Urinary bladder (tissue), 4 donors: ENCODE data around the gene DCC. TPM values are rescaled to one million over a fixed set of nuclear protein-coding genes. Genes with fewer than 3 reads are reported as not detected.
A peak's percentile ranks its signal among the peaks of the same experiment; 100 is the strongest.

ENCODE experiments used
- DNase-seq: peaks from one replicate; pipeline ENCODE4 v3.0.0-alpha.2; 2015; ENCODE audit errors: extremely low spot score
- H3K27ac ChIP-seq: one replicate; pipeline ENCODE4 v1.5.1; 2013; ENCODE audit warnings: low read depth, mild to moderate bottlenecking, moderate library complexity
- H3K36me3 ChIP-seq: one replicate; pipeline ENCODE4 v1.6.1; 2013; ENCODE audit warnings: mild to moderate bottlenecking, moderate library complexity; ENCODE audit not compliant: insufficient read depth
- H3K4me1 ChIP-seq: one replicate; pipeline ENCODE4 v1.6.1; 2013; ENCODE audit warnings: mild to moderate bottlenecking, moderate library complexity; ENCODE audit not compliant: insufficient read depth
- H3K4me3 ChIP-seq: one replicate; pipeline ENCODE4 v1.5.1; 2013; ENCODE audit warnings: low read depth, low read length
- WGBS: extraction: QIAGEN DNeasy Blood & Tissue Kit; methylation state at CpG from one replicate; pipeline ENCODE4 v1.1.7; 2013; 5-methylcytosine and 5-hydroxymethylcytosine counted together
- polyA plus RNA-seq: library from polyadenylated mRNA; stranded (reverse); fragments of 200-250 nt; gene quantifications from one replicate; pipeline ENCODE4 v1.2.3, GENCODE V29; 2013
- total RNA-seq: library from RNA; depleted of rRNA; stranded (reverse); fragments of >200 nt; gene quantifications from one replicate; pipeline ENCODE4 v1.2.3, GENCODE V29; 2014
- donor health status: healthy with polysubstance abuse.
- donor health status: healthy.

Gene DCC
- total and polyA plus RNA-seq, 2 donors: 0.08 to 2.0 TPM

DNA sequence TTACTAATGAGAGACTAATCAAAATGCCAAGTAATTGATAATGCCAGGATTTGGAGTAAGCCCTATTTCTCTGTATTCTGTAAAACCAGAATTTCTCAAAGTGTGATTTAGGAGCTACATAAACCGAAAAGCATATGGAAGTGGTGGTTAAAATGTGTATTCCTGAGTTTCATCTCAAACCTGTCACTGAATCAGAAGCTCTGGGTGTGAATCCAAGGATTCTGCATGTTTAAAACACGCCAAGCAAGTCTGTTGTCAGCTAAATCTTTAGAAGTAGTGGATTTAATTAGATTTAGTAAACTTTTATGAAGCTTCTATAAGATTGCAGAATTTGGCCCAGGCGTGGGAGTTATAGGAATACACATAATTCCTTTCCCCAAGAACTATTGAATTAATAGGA lies 700.3 kb downstream of the DCC start:
- WGBS: 65% methylated on average over 3 of the region's 3 CpGs
- Histone ChIP-seq H3K27ac (no peak overlapping the region), H3K36me3 (no peaks in the 10 kb centered on the region), H3K4me3 (no peak overlapping the region), H3K4me1 (no peaks in the 10 kb centered on the region)
- no peak for DNase-seq

GRCh38 chr18:53056064-53056463 lies 716.1 kb downstream of the DCC start:
- H3K36me3 ChIP-seq: no peaks in the 10 kb centered on the region
- DNase-seq: no peak
- no peak overlapping the region for H3K4me3 ChIP-seq
- no peak overlapping the region for H3K27ac ChIP-seq
- H3K4me1 ChIP-seq: no peaks in the 10 kb centered on the region
- 46% methylated on average over 6 of the region's 6 CpGs for WGBS

DNA sequence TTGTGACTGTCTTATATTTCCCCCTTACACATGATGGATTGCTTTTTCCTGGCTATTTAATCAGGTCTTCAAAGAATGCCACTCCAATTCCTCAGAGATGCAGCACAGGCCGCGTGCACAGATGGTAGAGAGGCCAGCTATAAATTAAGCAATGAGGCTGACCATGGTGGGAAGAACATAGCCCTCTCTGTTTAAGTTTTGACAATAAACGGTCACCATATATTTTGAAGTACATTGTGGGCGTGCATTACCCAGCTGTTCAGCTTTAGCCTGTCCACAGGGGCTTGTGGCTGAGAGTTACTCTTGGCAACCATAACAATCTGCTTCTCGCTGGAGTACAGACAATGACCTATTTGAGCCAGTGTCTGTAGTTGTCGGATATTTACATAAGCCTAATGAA lies 730.8 kb downstream of the DCC start:
- Histone ChIP-seq H3K27ac (no peak overlapping the region), H3K4me3 (no peak overlapping the region), H3K4me1 (no peaks in the 10 kb centered on the region), H3K36me3 (no peaks in the 10 kb centered on the region)
- DNase-seq: no peak
- WGBS: 50% methylated on average over 6 of the region's 6 CpGs

DNA sequence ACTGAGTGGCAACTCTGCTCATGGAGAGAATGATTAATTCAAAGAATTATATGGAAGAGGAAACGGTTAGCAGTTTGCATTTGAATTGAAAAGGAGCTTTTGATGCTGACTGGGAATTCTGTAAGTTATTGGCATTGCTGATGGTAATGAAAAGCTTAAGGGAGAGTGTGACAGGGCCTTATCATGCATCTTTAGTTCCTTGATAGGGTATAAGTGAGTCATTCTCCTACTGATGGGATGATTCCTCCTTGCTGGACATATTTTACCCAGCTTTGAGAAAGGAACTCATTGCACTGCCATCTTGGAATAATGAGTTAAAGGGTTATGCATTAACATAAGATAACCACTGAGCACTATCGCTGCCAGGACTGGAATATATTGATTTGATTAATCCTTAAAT lies 740.7 kb downstream of the DCC start:
- H3K4me1 ChIP-seq: no peaks in the 10 kb centered on the region
- WGBS: 67% methylated on average over 2 of the region's 2 CpGs
- no peak for DNase-seq
- no peak overlapping the region for H3K4me3 ChIP-seq
- no peak overlapping the region for H3K27ac ChIP-seq
- no peaks in the 10 kb centered on the region for H3K36me3 ChIP-seq

GRCh38 chr18:53093636-53094035 lies 753.6 kb downstream of the DCC start:
- 58% methylated on average over 5 of the region's 5 CpGs for WGBS
- no peak for DNase-seq
- H3K36me3 ChIP-seq: no peaks in the 10 kb centered on the region
- H3K4me1 ChIP-seq: no peaks in the 10 kb centered on the region
- H3K4me3 ChIP-seq: no peak overlapping the region
- no peak overlapping the region for H3K27ac ChIP-seq

- Histone ChIP-seq H3K4me3 (no peak overlapping the region), H3K27ac (no peak overlapping the region), H3K36me3 (no peaks in the 10 kb centered on the region), H3K4me1 (no peaks in the 10 kb centered on the region)
- WGBS: 67% methylated on average over 5 of the region's 5 CpGs
- DNase-seq: no peak
These were observed 761.6 kb downstream of the DCC start for GRCh38 chr18:53101536-53102105.

GRCh38 chr18:53114441-53114840 lies 774.4 kb downstream of the DCC start:
- WGBS: 62% methylated on average over 3 of the region's 3 CpGs
- H3K27ac ChIP-seq: no peak overlapping the region
- H3K36me3 ChIP-seq: no peaks in the 10 kb centered on the region
- DNase-seq: no peak
- H3K4me1 ChIP-seq: no peaks in the 10 kb centered on the region
- no peak overlapping the region for H3K4me3 ChIP-seq

GRCh38 chr18:53115876-53116585 lies 776.0 kb downstream of the DCC start:
- H3K36me3 ChIP-seq: no peaks in the 10 kb centered on the region
- H3K27ac ChIP-seq: no peak overlapping the region
- H3K4me3 ChIP-seq: peak overlapping the region; percentile 18
- no peaks in the 10 kb centered on the region for H3K4me1 ChIP-seq
- 60% methylated on average over 10 of the region's 10 CpGs for WGBS
- no peak for DNase-seq

DNA sequence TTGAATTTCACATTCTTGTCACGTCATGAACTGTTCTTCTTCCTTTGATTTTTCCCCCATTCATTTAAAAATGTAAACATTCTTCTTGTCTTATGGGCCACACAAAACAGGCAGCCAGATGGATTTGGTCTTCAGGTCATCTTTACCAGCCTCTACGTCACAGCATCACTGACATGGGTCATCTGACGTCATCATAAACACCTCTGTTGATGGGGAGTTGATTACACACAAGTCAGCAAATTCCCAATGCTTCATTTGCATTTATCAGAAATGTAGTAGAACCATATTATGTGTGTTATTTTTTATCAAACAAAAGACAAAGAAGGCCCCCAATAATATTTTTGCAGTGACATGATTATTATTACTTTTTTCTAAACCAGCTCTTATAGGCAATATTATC lies 777.9 kb downstream of the DCC start:
- Histone ChIP-seq H3K27ac (no peak overlapping the region), H3K4me3 (no peak overlapping the region), H3K4me1 (no peaks in the 10 kb centered on the region), H3K36me3 (no peaks in the 10 kb centered on the region)
- WGBS: 33% methylated on average over 3 of the region's 3 CpGs
- DNase-seq: no peak

DNA sequence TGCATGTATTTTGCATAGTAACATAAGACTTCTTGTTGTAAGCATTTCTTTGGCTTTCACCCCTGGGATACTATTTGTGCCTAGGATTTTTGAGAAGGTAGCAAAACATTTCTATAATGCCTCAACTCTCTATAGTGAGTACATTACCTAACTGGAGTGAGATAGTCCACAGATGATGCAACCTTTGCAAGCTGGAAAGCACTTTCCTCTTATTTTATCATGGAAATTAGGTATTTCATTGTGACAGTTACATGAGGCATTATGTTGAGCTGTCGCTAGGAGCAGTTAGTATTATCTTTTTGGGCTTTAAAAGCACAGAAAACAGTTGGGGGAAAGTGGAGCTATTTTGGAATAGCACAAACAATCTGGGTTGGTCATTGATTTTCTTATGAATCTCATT lies 786.2 kb downstream of the DCC start:
- no peak overlapping the region for H3K27ac ChIP-seq
- H3K4me3 ChIP-seq: no peak overlapping the region
- H3K4me1 ChIP-seq: no peaks in the 10 kb centered on the region
- no peaks in the 10 kb centered on the region for H3K36me3 ChIP-seq
- 70% methylated on average over 1 of the region's 1 CpG for WGBS
- no peak for DNase-seq

- no peaks in the 10 kb centered on the region for H3K36me3 ChIP-seq
- H3K4me1 ChIP-seq: no peaks in the 10 kb centered on the region
- no peak for DNase-seq
- H3K27ac ChIP-seq: no peak overlapping the region
- WGBS: 98% methylated on average over 1 of the region's 1 CpG
- no peak overlapping the region for H3K4me3 ChIP-seq
These were observed 791.0 kb downstream of the DCC start for GRCh38 chr18:53131001-53131400.

GRCh38 chr18:53134711-53135110 lies 794.7 kb downstream of the DCC start:
- no peak for DNase-seq
- no peak overlapping the region for H3K4me3 ChIP-seq
- 78% methylated on average over 3 of the region's 3 CpGs for WGBS
- no peaks in the 10 kb centered on the region for H3K36me3 ChIP-seq
- no peak overlapping the region for H3K27ac ChIP-seq
- no peaks in the 10 kb centered on the region for H3K4me1 ChIP-seq

- Histone ChIP-seq H3K27ac (no peak overlapping the region), H3K4me1 (no peaks in the 10 kb centered on the region), H3K36me3 (no peaks in the 10 kb centered on the region), H3K4me3 (no peak overlapping the region)
- DNase-seq: no peak
These were observed 795.7 kb downstream of the DCC start for GRCh38 chr18:53135654-53136053.

DNA sequence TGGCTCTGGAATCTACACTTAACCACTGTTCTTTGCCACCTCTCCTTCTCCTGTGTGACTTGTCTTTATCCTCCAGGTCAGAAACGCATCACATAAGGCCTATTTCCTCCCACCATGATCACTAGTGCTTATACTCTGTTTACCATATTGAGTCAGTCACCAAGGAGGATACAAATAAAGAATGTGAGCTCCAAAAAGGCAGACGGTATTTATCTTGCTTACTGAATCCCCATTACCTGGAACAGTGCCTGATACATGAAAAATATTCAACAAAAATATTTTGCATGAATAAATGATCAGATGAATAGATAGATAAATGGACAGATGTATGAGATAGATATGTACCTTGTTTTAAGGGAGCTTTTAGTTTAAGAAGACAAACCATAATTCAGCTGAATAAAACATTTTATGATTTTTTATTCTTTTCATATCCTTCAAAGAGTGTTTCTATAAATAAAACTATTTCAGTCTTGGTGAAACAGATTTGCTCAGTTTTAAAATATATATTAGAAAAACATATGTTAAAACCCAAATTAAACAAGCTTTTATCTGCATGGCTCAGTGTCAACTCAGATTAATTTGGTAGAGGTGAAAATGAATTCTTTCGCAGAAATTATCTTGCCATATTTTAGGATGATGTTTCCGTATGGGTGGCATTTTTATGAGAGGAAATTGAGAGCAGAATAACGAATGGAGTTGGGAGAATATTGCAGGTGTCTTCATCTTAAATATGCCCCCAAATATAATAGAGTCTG lies 799.9 kb downstream of the DCC start:
- 57% methylated on average over 5 of the region's 5 CpGs for WGBS
- Histone ChIP-seq H3K27ac (no peak overlapping the region), H3K4me3 (no peak overlapping the region), H3K36me3 (no peaks in the 10 kb centered on the region), H3K4me1 (no peaks in the 10 kb centered on the region)
- DNase-seq: no peak
